ENCODE measurements around the gene SURF6. TPM values are rescaled to one million over a fixed set of nuclear protein-coding genes. Genes with fewer than 3 reads are reported as not detected.

Gene SURF6
- total and polyA plus RNA-seq, 2 experiments from 2014 or later, result 17.6 to 27.6 TPM

DNA sequence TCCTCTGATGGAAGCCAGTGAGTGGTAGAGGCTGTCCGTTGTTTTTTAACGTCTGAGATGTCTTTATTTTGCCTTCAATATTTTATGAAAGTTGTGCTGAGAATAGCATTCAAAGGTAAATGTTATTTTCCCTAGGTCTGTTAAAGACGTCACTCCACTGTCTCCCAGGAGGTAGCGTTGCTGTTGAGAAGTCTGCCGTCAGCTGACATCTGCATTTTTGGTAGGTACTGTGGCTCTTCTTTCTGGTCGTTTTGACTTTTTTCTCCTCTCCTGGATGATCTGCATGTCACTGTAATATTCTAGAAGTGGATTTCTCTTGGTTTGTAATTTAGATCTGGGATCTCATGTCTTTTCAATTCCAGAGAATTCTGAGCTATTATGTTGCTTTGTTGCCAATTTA, 26.4 kb downstream of the SURF6 start:
- no peak overlapping the region for H2AFZ ChIP-seq
- H3K9me2 ChIP-seq (ENCODE audit: insufficient read depth), result no peaks in the 10 kb centered on the region
- peaks cover 10% of the 10 kb centered on the region for H3K9me3 Mint-ChIP-seq
- no peaks in the 10 kb centered on the region for H3K4me1 ChIP-seq (ENCODE audit: insufficient read depth)
- H4K20me1 ChIP-seq (replicated peaks; ENCODE audit: insufficient read depth), result no peaks in the 10 kb centered on the region
- H3K4me1 Mint-ChIP-seq, result no peaks in the 10 kb centered on the region
- no peak overlapping the region for H3K4me3 ChIP-seq
- no peak for ATAC-seq
- no peak overlapping the region for H3K27ac Mint-ChIP-seq
- no peaks in the 10 kb centered on the region for H3K79me2 ChIP-seq (replicated peaks; ENCODE audit: insufficient read depth)
- H3K36me3 ChIP-seq (ENCODE audit: insufficient read depth), result no peaks in the 10 kb centered on the region
- no peak overlapping the region for H3K4me2 ChIP-seq
- no peak for DNase-seq (ENCODE audit: low spot score)
- no peak overlapping the region for H3K27ac ChIP-seq (ENCODE audit: low read depth)
- TF ChIP-seq JUNB (IDR thresholded peaks at IDR 0.05; ENCODE audit: unreplicated experiment) (no peak), EZH2 (IDR thresholded peaks at IDR 0.05; ENCODE audit: low read depth, unreplicated experiment) (no peak), POLR2AphosphoS5 (IDR thresholded peaks at IDR 0.05; ENCODE audit: low read depth) (no peak), NANOG (IDR thresholded peaks at IDR 0.05; ENCODE audit: borderline replicate concordance) (no peak), STAT1 (IDR thresholded peaks at IDR 0.05; ENCODE audit: unreplicated experiment) (no peak), ZNF331 (CRISPR knock-in tag; IDR thresholded peaks at IDR 0.05; ENCODE audit: low read depth) (no peak), EZH2phosphoT487 (IDR thresholded peaks at IDR 0.05; ENCODE audit: unreplicated experiment) (no peak)
- TF ChIP-seq, protein P1, sequence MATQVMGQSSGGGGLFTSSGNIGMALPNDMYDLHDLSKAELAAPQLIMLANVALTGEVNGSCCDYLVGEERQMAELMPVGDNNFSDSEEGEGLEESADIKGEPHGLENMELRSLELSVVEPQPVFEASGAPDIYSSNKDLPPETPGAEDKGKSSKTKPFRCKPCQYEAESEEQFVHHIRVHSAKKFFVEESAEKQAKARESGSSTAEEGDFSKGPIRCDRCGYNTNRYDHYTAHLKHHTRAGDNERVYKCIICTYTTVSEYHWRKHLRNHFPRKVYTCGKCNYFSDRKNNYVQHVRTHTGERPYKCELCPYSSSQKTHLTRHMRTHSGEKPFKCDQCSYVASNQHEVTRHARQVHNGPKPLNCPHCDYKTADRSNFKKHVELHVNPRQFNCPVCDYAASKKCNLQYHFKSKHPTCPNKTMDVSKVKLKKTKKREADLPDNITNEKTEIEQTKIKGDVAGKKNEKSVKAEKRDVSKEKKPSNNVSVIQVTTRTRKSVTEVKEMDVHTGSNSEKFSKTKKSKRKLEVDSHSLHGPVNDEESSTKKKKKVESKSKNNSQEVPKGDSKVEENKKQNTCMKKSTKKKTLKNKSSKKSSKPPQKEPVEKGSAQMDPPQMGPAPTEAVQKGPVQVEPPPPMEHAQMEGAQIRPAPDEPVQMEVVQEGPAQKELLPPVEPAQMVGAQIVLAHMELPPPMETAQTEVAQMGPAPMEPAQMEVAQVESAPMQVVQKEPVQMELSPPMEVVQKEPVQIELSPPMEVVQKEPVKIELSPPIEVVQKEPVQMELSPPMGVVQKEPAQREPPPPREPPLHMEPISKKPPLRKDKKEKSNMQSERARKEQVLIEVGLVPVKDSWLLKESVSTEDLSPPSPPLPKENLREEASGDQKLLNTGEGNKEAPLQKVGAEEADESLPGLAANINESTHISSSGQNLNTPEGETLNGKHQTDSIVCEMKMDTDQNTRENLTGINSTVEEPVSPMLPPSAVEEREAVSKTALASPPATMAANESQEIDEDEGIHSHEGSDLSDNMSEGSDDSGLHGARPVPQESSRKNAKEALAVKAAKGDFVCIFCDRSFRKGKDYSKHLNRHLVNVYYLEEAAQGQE (IDR thresholded peaks at IDR 0.05; ENCODE audit: unreplicated experiment), result no peak
- TF ChIP-seq, protein P2, sequence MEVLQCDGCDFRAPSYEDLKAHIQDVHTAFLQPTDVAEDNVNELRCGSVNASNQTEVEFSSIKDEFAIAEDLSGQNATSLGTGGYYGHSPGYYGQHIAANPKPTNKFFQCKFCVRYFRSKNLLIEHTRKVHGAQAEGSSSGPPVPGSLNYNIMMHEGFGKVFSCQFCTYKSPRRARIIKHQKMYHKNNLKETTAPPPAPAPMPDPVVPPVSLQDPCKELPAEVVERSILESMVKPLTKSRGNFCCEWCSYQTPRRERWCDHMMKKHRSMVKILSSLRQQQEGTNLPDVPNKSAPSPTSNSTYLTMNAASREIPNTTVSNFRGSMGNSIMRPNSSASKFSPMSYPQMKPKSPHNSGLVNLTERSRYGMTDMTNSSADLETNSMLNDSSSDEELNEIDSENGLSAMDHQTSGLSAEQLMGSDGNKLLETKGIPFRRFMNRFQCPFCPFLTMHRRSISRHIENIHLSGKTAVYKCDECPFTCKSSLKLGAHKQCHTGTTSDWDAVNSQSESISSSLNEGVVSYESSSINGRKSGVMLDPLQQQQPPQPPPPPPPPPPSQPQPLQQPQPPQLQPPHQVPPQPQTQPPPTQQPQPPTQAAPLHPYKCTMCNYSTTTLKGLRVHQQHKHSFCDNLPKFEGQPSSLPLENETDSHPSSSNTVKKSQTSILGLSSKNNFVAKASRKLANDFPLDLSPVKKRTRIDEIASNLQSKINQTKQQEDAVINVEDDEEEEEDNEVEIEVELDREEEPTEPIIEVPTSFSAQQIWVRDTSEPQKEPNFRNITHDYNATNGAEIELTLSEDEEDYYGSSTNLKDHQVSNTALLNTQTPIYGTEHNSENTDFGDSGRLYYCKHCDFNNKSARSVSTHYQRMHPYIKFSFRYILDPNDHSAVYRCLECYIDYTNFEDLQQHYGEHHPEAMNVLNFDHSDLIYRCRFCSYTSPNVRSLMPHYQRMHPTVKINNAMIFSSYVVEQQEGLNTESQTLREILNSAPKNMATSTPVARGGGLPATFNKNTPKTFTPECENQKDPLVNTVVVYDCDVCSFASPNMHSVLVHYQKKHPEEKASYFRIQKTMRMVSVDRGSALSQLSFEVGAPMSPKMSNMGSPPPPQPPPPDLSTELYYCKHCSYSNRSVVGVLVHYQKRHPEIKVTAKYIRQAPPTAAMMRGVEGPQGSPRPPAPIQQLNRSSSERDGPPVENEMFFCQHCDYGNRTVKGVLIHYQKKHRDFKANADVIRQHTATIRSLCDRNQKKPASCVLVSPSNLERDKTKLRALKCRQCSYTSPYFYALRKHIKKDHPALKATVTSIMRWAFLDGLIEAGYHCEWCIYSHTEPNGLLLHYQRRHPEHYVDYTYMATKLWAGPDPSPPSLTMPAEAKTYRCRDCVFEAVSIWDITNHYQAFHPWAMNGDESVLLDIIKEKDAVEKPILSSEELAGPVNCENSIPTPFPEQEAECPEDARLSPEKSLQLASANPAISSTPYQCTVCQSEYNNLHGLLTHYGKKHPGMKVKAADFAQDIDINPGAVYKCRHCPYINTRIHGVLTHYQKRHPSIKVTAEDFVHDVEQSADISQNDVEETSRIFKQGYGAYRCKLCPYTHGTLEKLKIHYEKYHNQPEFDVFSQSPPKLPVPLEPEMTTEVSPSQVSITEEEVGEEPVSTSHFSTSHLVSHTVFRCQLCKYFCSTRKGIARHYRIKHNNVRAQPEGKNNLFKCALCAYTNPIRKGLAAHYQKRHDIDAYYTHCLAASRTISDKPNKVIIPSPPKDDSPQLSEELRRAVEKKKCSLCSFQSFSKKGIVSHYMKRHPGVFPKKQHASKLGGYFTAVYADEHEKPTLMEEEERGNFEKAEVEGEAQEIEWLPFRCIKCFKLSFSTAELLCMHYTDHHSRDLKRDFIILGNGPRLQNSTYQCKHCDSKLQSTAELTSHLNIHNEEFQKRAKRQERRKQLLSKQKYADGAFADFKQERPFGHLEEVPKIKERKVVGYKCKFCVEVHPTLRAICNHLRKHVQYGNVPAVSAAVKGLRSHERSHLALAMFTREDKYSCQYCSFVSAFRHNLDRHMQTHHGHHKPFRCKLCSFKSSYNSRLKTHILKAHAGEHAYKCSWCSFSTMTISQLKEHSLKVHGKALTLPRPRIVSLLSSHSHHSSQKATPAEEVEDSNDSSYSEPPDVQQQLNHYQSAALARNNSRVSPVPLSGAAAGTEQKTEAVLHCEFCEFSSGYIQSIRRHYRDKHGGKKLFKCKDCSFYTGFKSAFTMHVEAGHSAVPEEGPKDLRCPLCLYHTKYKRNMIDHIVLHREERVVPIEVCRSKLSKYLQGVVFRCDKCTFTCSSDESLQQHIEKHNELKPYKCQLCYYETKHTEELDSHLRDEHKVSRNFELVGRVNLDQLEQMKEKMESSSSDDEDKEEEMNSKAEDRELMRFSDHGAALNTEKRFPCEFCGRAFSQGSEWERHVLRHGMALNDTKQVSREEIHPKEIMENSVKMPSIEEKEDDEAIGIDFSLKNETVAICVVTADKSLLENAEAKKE (CRISPR knock-in tag; IDR thresholded peaks at IDR 0.05), result no peak
- TF ChIP-seq, protein P3, sequence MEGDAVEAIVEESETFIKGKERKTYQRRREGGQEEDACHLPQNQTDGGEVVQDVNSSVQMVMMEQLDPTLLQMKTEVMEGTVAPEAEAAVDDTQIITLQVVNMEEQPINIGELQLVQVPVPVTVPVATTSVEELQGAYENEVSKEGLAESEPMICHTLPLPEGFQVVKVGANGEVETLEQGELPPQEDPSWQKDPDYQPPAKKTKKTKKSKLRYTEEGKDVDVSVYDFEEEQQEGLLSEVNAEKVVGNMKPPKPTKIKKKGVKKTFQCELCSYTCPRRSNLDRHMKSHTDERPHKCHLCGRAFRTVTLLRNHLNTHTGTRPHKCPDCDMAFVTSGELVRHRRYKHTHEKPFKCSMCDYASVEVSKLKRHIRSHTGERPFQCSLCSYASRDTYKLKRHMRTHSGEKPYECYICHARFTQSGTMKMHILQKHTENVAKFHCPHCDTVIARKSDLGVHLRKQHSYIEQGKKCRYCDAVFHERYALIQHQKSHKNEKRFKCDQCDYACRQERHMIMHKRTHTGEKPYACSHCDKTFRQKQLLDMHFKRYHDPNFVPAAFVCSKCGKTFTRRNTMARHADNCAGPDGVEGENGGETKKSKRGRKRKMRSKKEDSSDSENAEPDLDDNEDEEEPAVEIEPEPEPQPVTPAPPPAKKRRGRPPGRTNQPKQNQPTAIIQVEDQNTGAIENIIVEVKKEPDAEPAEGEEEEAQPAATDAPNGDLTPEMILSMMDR (conservative IDR thresholded peaks at IDR 0.05; ENCODE audit: low read depth in 2 of 2), result no peak
- TF ChIP-seq, protein P4, sequence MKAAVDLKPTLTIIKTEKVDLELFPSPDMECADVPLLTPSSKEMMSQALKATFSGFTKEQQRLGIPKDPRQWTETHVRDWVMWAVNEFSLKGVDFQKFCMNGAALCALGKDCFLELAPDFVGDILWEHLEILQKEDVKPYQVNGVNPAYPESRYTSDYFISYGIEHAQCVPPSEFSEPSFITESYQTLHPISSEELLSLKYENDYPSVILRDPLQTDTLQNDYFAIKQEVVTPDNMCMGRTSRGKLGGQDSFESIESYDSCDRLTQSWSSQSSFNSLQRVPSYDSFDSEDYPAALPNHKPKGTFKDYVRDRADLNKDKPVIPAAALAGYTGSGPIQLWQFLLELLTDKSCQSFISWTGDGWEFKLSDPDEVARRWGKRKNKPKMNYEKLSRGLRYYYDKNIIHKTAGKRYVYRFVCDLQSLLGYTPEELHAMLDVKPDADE (IDR thresholded peaks at IDR 0.05), result no peak
- H3F3A ChIP-seq (replicated peaks; ENCODE audit: low read depth), result no peaks in the 10 kb centered on the region
- H3K27me3 ChIP-seq (ENCODE audit: insufficient read depth), result no peaks in the 10 kb centered on the region
- peaks cover 8% of the 10 kb centered on the region for H3K36me3 Mint-ChIP-seq (ENCODE audit: low read depth)
- no peak overlapping the region for H3K4me3 Mint-ChIP-seq
- no peaks in the 10 kb centered on the region for H3K27me3 Mint-ChIP-seq (ENCODE audit: insufficient read depth, low read depth, poor library complexity)
